Activated CD8-positive, alpha-beta memory T cell treated with anti-CD3 and anti-CD28 coated beads for 4 hours (primary cell): Measurements from ENCODE around the gene MCU.

Source experiments
- DNase-seq, 2 donors: peaks; one replicate each; pipeline ENCODE4 v3.0.0-alpha.2; 2020; ENCODE audit warnings: low read depth in 2 of 2

MCU gene

DNA sequence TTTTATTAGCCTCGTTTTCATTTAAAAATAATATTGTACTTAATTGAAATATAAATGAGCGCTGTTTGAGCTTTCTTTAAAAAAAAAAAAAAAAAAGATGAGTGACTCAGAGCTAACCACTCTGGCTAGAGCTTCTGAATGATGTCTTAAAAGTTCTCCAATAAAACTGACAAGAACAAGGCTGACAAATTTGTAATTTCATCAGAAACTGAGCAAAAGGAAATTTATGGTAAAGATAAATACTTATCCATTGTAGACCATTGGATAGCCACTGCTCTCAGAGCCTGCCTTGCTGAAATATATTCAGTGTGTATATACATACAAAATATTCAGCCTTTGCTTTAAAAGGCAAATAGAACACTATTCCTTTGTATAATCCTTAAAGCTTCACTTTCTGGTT lies 110.4 kb downstream of the MCU start:
- DNase-seq: no peak

DNA sequence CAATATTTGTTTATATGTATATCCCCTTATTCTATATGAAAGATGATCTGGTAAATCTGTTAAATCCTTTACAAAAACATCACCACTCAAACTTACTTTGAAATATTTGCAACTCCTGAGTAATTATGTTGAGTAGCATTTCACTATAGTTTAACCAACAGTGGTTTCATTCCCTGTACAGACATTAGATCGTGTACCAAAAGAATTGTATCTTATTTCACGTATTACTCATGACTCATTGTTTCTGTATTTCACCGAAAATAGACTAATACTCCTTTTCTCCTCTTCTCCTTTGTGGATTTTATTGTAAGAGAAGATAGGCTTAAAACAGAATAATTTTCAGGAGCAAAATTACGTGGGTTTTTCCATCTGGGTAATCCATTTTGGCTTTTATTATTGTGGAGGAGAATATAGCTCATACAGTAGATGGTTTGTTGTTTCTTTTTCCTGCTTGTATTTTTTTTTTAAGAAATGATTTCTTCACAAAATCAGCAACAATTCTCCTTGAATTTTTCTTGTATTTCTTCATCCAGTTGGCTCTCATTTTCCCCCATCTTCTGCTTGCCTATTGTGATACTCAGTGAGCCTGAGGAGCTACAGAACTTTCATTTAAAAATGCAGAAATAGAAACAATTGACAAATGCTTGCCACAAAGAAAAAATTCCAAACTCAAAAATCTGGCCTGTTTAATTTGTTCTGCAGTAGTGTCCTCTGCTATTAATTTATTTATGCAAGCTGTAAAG lies 111.0 kb downstream of the MCU start:
- DNase-seq: no peak

DNA sequence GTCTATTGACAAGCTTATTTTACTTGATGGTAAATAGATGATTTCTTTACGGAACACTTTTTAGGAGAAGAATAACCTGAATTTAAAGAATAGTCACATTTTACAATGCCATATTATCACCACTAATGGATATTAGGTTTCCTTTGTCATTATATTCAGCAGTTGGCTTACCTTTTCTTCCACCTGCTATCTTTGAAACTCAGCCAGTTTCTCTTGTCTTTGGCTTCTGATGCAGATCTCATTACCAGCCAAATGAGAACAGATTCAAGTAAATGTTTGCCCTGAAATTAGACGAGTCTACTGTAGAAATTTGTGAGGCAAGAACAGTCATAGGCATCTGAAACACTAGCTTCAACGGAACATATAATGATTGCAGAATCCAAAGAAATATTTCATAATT lies 116.1 kb downstream of the MCU start:
- DNase-seq: no peak

DNA sequence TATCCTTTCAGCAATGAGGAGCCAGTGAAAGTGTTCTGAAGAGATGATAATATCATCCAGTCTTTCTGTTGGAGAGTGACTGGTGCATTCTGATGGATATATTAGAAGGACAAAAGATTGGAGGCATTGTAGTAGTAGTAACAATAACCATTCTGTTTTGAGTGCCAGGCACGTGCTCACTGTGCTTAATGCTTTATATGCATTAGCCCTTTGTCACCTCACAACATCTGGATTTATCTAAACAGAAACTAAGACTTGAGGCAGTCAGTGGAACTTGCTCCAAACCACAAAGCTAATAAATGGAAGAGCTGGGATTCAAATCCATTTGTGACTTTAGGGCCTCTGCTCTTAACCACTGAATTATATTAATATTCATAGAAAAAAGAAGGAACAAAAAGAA lies 117.1 kb downstream of the MCU start:
- no peak for DNase-seq

DNA sequence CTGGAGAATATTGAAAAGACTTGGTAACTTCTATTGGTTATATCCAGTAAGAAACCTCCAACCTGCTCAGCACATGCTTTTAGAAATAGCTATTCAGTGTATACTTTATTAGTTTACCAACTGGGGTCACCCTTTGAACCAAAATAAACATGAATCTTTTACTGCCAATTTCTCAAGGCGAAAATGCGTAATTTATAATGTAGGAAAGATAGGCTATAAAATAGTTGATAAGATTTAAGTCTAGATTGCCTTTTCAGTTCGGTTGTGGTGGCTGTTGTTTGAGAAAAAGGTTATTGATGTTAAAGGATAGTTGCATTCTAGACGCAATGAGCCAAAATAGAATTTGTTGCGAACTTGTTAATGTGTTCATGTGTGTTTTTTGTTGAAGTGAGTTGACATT lies 119.0 kb downstream of the MCU start:
- DNase-seq: no peak

DNA sequence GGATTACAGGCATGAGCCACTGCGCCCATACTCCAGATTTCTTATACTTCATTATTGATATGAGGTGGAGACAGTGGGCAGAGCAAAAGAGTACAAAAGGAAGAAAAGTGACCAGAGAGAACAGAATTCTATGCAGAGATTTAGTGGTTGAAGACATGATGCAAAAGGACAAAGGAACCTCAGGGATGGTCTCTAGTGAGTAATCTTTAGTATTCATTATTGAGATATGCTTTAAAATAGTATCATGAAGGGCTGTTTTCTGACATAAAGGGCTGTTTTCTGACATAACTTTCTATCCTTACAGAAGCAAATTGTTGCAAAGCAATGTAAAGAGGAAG lies 120.4 kb downstream of the MCU start:
- no peak for DNase-seq

DNA sequence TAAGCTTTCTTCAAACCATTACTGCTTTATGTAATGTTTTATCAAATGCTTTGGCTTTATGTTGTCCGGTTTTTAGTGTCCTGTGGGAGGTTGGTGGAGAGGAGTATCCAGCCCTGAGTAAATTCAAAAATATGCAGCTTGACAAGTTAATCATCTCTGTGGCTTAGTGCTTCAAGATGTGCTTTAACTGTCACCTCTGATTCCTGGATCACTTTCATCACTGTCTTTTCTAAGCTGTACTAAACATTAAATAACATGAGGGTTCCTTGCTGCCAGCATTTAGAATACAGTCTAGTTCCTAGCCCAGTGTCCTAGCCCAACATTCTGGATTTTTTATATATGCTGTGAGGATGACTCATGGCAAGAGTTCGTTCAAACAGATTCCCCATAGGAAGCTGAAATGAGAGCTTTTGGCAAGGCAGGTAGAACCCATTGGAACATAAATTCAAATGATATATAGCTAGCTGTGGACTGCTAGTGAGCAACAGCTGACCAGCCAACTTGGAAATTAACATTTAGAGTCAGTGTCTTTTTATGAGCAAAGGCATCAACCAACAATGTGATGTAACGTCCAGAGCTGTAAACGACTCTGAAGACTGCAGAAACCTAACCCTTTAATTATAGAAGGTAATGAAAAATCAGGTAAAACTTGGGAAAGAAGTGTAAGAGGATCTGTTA lies 120.9 kb downstream of the MCU start:
- DNase-seq: no peak

DNA sequence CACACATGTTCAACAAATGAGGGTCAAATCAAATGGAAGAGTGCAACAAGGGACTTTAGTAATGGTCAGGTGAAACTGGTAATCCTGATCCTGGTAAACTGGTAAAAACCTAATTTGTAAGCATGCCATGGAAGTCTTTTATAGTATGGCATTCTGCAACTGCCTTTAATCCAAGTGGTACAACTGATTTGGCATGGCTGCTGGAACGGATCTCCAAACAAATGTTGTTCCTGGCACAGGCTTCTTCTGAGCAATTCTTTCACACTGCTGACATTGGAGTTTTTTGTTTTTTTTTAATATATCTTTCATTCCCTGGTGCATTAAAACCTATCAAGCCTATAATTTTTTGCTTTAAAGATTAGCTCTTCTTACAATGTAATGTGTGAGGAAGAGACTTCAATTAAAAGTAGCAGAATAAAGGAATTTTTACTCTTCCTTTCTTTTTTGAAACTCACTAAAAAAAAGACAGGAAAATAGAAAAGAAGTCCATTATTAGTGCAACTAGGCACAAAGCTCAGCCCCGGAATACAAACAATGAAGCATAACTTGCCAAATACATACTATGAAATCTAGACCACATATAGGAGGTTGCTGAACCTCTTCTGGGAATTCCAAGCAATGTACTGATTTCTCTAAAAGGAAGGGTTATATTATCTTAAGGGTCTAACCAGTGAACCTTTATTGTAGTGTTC lies 122.3 kb downstream of the MCU start:
- DNase-seq: no peak

DNA sequence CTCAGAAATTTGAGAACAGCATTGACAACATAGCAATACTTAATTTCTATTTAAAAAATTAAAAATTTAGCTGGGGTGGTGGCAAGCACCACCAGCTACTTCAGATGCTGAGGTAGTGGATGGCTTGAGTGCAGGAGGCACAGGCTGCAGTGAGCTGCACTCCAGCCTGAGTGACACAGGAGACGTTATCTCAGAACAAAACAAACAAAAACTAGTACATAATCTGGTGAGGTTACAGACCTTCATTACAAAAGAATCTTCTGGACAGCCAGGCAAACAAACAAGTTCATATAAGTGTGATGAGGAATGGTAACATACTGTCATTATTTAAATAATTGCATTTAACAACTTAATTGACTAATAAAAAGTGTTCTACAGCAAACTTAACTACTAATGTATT lies 124.6 kb downstream of the MCU start:
- DNase-seq: no peak

DNA sequence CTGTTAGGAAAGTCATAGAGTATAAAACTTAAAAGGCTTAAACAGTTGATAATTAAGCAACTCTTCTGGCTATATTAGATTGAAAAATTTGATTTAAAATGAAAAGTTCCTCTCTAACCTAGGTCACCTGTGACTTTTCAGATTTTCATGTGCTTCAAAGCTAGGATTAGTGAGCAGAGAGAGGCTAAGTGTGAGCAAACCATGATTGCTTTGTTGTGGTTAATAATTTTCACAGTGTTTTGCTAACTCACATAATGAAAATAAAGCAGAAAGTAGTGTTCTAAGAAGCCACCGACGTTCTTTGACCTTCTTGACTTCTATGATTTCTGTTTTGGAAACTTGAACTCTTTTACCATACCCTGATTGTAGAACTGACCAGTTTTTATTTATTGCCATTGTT lies 126.1 kb downstream of the MCU start:
- no peak for DNase-seq

DNA sequence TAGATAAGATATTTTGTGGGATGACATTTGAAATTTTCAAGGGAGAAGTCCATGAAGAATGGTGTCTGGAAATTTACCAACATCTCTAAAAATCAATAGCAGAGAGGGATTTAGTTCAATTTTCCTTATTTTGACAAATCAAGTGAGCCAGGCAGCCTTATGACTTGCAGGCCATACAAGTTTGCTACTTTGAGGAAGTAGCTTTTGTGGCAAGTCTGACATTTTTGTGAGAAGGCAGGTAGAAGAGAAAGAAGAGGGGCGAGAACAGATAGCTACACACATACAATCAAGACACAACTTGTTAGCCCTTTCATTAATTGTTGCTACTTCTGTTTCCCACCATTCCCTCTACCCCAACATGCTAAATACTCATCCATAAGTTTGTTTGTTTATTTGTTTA lies 127.1 kb downstream of the MCU start:
- no peak for DNase-seq

DNA sequence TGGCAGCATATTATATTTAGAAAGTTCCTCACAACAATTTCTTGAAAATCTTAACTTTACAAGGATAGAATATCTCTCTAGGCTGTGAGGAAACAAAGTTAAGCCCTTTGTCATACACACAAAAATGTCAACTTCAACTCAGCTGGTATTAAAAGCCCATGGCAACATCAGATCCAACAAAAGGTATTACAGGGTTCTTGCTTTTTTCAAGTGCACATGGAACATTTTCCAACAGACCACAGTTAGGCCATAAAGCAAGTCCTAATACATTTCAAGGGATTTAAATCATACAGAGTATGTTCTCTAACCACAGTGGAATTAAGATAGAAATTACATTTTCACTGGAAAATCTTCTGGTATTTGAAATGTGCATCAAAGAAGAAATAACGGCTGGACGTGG lies 129.7 kb downstream of the MCU start:
- no peak for DNase-seq

DNA sequence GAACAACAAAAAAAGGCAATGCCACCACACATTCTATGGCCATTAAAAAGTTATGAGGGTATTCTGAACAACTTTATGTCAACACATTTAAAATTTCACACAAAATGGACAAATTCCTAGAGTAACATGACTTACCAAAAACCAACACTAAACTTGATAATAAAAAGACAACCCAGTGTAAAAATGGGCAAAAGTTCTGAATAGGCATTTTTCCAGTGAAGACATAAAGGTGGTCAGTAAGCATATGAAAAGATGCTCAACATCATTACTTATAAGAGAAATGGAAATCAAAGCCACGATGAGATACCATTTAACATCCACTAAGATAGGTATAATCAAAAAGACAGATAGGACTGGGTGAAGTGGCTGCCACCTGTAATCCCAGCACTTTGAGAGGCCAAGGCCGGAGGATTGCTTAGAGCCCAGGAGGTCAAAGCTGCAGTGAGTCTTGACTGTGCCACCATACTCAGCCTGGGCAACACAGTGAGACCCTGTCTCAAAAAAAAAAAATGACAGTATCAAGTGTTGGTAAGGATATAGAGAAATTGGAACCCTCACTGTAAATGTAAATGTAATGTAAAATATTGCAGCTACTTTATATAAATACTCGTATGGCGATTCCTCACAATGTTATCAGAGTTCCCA lies 130.5 kb downstream of the MCU start:
- DNase-seq: no peak

DNA sequence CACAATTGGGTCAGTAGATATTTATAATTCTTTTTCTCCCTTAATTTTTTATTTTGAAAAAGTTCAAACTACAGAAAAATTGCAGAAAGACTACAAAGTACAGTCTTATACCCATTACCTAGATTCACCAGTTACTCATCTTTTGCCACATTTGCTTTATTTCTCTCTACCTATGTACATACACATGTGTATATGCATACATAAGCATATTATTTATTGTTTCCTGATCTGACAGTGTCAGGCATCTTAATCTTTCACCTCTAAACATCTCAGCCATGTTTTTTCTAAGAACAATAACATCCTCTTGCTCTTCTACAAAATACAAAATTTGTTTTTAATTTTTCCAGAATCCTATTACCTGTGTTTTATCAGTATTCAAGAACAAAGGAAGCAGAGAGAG lies 133.2 kb downstream of the MCU start:
- no peak for DNase-seq

DNA sequence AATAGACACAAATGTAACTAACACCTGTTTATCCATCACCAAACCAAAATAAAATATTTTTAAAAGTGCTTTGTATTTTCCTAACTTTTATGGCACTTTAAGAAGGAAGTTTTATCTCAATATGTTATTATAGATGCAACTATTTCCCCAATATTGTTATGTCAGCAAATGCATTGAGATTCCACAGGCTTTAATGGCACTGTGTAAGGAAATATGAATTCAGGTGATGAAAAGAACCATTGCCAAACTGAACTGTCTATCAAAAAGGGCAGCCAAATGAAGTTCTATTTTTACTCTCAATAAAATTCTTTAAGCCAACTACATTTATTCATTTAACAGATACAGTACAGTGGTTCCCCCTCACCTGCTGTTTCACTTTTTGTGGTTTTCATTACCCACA lies 134.4 kb downstream of the MCU start:
- DNase-seq: no peak

DNA sequence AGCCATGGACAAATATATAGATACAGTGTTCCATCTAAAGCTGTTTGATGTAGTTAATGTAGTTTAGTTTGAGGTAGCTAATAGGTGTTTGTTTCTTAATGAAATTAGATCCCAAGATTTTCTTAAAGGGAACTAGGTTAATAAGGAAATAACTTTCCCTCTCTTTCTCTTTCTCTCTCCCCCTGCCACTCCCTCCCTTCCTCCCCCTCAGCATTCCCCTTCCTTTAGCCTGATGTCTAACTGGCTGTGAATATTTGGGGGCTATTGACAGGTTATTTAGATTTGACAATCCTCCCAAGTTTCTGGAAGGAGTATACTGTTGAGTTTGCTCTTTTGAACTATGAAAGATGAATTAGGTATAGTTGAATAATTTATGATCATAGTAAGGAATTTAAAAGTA lies 136.4 kb downstream of the MCU start:
- no peak for DNase-seq

DNA sequence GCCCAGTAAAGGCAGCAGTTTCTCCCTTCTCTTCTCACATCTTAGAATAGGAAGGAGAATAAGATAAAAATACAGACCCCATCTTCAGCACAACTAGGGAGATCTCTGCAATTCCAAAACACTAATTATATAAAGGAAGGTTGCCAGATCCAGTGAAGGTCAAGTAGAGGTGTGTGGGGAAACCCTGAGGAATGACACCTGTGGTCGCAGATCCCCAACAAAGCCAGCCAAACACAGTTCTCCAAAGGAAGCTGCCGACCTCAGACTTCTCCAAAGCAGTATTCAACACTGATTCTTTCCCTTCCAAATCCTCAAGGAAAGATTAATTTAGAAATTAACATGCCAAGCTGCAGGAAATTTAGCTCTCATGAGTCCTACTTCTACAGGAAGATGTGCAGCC lies 138.7 kb downstream of the MCU start:
- DNase-seq: no peak

DNA sequence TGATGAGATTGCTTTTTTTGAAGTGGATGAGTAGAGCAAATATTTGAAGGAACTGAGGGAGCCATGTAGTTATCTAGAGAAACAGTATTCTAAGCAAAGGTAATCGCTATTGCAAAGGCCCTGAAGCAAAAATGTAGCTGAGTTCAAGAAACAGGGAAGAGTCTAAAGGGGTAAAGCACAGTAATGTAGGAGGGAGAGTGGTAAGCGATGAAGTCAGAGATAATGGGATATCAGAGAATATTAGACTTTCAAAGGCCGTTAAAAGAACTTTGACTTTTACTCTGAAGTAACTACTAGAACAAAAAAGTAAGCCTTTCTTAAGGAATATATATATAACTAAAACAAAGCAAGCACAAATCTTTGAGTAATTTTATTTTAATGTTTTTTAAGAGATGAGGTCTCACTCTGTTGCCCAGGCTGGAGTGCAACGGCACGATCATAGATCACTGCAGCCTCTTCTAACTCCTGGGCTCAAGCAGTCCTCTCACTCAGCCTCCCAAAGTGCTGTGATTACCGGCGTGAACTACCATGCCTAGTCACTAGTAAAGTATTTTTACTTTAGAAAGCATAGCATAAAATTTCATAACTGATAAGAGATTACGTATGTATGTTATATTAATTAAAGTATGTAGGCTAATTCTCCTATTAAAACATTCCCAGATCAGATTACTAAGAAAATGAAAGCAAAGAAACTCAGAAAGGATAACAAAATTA lies 139.9 kb downstream of the MCU start:
- DNase-seq: no peak

DNA sequence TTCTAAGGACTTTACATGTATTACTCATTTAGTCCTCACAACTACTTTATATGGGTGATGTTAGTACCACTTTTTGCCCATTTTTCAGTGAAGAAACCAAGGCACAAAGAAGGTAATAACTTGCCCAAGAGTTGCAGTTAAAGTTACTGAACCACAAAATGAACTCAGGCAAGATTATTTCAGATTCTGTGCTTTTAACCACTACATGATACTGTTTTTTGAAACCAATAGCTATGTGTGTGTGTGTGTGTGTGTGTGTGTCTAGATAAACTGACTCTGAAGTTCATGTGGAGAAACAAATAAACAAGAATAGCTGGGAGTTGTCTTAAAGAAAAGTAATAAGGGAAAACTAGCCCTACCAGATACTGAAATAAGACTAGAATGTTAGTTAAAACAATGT lies 140.8 kb downstream of the MCU start:
- no peak for DNase-seq

DNA sequence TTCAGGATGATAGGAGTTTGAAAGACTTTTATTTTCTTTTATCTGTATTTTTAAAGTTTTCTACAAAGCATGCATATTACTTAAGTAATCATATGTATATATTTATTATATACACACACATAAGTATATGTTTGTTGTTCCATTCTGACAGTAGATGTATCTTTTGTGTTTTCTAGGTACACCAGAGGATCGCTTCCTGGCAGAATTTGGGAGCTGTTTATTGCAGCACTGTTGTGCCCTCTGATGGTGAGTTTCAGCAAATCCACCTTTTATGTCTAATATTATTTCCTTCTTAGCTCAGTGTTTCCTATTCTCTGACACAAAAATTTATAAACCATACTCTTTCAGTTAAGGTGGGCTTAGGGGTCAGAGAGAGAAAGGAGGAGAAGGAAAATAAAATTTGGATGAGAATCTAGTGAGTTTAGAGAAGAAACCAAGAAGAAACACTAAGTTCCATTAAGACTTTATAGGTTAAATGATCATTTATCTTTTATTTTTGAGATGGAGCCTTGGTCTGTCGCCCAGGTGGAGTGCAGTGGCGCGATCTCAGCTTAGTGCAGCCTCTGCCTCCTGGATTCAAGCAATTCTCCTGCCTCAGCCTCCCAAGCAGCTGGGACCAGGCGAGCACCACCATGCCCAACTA lies 142.4 kb downstream of the MCU start:
- DNase-seq: no peak

DNA sequence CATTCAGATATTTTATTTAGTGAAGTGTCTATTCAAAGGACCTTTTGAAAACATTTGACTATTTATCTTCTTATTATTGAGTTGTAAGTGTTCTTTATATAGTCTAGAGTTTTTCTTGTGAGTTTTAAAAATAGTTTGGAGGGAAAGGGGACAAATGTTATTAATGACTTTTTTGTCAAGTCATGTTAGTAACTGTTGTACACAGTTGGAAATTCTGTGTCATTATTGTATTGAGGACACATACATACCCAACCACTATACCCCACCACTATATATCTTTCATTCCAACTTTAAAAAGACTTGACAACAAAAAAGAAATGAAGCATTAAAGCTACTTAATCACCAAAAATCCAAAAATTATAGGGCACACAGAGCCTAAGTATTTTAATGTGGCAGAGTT lies 148.4 kb downstream of the MCU start:
- DNase-seq: no peak

DNA sequence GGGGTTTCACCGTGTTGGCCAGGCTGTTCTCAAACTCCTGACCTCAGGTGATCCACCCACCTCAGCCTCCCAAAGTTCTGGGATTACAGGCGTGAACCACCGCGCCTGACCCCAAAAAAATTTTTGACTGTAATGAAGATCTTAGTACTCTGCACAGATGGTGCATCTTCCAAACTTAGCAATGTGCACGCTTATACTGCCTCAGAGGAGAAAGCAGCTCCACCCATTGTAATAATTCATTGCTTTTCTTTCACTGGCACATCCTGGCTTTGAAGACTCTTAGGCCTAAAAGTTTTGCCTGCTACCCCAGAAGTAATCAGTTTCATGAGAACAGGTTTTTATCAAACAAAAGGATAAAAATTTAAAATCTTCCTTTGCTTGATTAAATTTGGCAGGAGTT lies 149.5 kb downstream of the MCU start:
- DNase-seq: no peak
